ENCODE results near the gene PMEPA1.

DNA sequence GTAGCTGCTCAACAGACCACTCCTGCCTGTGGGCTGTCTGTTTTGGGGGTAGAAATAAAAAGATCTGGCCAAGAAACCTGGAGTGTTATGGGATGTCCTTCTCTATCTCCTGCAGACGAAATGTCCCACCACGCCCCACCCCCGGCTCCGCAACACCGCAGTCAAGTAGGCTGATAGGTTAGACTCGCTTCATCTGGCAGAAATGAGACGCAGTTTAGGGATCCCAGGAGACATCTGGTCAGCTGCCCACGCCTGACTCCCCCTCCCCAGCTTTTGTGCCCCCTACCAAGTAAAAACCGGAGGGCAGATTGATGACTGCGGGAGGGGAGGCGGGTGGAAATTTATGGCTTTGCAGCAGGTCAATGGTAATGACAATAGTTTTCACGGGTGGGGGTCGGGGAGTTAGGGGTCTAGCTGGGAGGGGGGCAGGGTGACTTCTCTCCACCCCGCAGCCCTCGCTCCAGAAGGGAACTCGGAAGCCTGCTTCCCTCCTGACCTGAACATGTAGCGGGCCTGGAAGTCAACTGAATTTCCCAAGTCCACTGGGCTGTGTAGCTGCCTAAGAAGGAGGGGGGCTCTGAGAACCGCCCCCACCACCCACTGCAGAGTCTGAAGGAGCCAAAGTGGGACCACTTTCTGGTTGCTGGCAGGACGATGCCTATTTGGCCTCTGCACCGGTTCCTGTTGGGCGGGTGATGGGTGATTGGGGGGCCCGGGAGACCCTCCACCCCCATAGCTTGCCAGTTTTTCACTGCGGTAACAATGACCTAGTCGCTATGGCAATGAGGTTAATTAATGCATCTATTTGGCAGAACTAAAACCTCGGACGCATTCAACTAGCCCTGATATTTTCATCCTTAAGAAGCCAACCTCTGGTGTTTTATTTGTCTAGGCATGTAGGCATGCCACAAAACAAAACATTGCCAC, 25.7 kb downstream of the PMEPA1 start:
- TF ChIP-seq POLR2A (IDR thresholded peaks at IDR 0.05; ENCODE audit: low read length) (no peak), GATA1 (IDR thresholded peaks at IDR 0.05; ENCODE audit: low read depth, low read length) (no peak)

Measured in erythroblast (primary cell).